HG03571 (cell line): ENCODE data around the gene NFKB2.

Source experiments
- ATAC-seq: cut with Tn5 transposase; IDR thresholded peaks from one replicate; pipeline ENCODE4 v1.9.1; 2021; ENCODE audit not compliant: unreplicated experiment

Gene NFKB2

GRCh38 chr10:102444851-102445250 is 49.3 kb downstream of the NFKB2 start:
- no peak for ATAC-seq

- peak; percentile 33 for ATAC-seq
Measured at GRCh38 chr10:102449321-102450123, 54.0 kb downstream of the NFKB2 start.

- ATAC-seq: peak; percentile 6
Measured at GRCh38 chr10:102450124-102450373, 54.5 kb downstream of the NFKB2 start.

GRCh38 chr10:102450374-102451104 is 55.0 kb downstream of the NFKB2 start:
- peak; percentile 78 for ATAC-seq

GRCh38 chr10:102451105-102451969 is 55.8 kb downstream of the NFKB2 start, which contains the start of gene C10orf95:
TSS of gene C10orf95 (minus strand) at chr10:102451543. CDS start at chr10:102451093, 450 bp downstream.
- no peak for ATAC-seq
